OCI-LY3 (cell line): ENCODE measurements around the gene ANGEL1.

ENCODE experiments used
- H2AFZ ChIP-seq: fragments of 200-600, 300-600 bp; shearing (Covaris generic); 2 replicates; pipeline ENCODE4 v1.6.0; 2014; ENCODE audit warnings: antibody characterized with exemption, low read depth, low read length
- H3K27ac ChIP-seq: fragments of 200-600, 300-600 bp; sonication (generic); 2 replicates; pipeline ENCODE4 v1.5.1; 2014; ENCODE audit warnings: mild to moderate bottlenecking, low read length, moderate library complexity, mixed read lengths
- H3K27me3 ChIP-seq: fragments of 200-600, 300-600 bp; sonication (generic); 2 replicates; pipeline ENCODE4 v1.6.1; 2014; ENCODE audit warnings: low read depth, low read length, mixed read lengths
- H3K36me3 ChIP-seq: fragments of 200-600, 300-600 bp; sonication (generic); replicated peaks from 2 replicates; pipeline ENCODE3; 2014; ENCODE audit warnings: low read depth, low read length, mixed read lengths
- H3K4me1 ChIP-seq: fragments of 300-600, 200-600 bp; sonication (generic); 2 replicates; pipeline ENCODE4 v1.6.1; 2014; ENCODE audit warnings: low read length, mixed read lengths
- H3K4me2 ChIP-seq: fragments of 200-600, 300-600 bp; sonication (generic); 2 replicates; pipeline ENCODE4 v1.6.1; 2014; ENCODE audit warnings: low read length, mixed read lengths
- H3K4me3 ChIP-seq: fragments of 300-600, 200-600 bp; sonication (generic); 2 replicates; pipeline ENCODE4 v1.5.1; 2014; ENCODE audit warnings: antibody characterized with exemption, mild to moderate bottlenecking, low read length, moderate library complexity
- H3K79me2 ChIP-seq: fragments of 300-600, 200-600 bp; shearing (Covaris generic); 2 replicates; pipeline ENCODE4 v1.6.1; 2014; ENCODE audit warnings: mild to moderate bottlenecking, low read length, mixed read lengths
- H3K9ac ChIP-seq: fragments of 300-600, 200-600 bp; shearing (Covaris generic); 2 replicates; pipeline ENCODE4 v1.6.0; 2014; ENCODE audit warnings: mild to moderate bottlenecking, low read length, moderate library complexity
- H3K9me3 ChIP-seq: fragments of 200-600, 300-600 bp; shearing (Covaris generic); 2 replicates; pipeline ENCODE4 v1.6.1; 2014; ENCODE audit warnings: low read length, mixed read lengths; ENCODE audit not compliant: insufficient read depth
- H4K20me1 ChIP-seq: fragments of 200-600, 300-600 bp; sonication (generic); 2 replicates; pipeline ENCODE4 v1.6.1; 2016; ENCODE audit warnings: low read length, mixed read lengths; ENCODE audit not compliant: insufficient read depth
- CTCF ChIP-seq: fragments of 200-600, 300-600 bp; sonication (generic); IDR thresholded peaks from 2 replicates; pipeline ENCODE4 v1.5.1; 2014; ENCODE audit warnings: antibody characterized with exemption, low read length, low read depth
- EZH2phosphoT487 ChIP-seq: fragments of 200-600 bp; shearing (Covaris generic); IDR thresholded peaks from 2 replicates; pipeline ENCODE4 v1.6.1; 2018; ENCODE audit warnings: antibody characterized with exemption, mixed run types, low read depth

ANGEL1 gene

GRCh38 chr14:76828339-76829012, 15.8 kb upstream of the ANGEL1 start:
- H3K4me3 ChIP-seq, result no peak overlapping the region
- H3K79me2 ChIP-seq, result no peaks in the 10 kb centered on the region
- TF ChIP-seq EZH2phosphoT487, result no peak
- no peak for TF ChIP-seq CTCF
- H3K9me3 ChIP-seq, result no peaks in the 10 kb centered on the region
- H3K27ac ChIP-seq, result no peak overlapping the region
- H3K27me3 ChIP-seq, result peaks cover 12% of the 10 kb centered on the region; the same call in 1 of the 2 replicates
- no peak overlapping the region for H3K9ac ChIP-seq
- no peaks in the 10 kb centered on the region for H3K4me1 ChIP-seq
- no peak overlapping the region for H2AFZ ChIP-seq
- H4K20me1 ChIP-seq, result no peaks in the 10 kb centered on the region
- H3K36me3 ChIP-seq, result no peaks in the 10 kb centered on the region
- no peak overlapping the region for H3K4me2 ChIP-seq

GRCh38 chr14:76827696-76828296, 15.1 kb upstream of the ANGEL1 start:
- Histone ChIP-seq H3K36me3 (no peaks in the 10 kb centered on the region), H3K4me3 (no peak overlapping the region), H3K9me3 (no peaks in the 10 kb centered on the region), H3K4me2 (no peak overlapping the region), H3K9ac (no peak overlapping the region), H3K27ac (no peak overlapping the region), H4K20me1 (no peaks in the 10 kb centered on the region), H3K4me1 (no peaks in the 10 kb centered on the region), H3K27me3 (peaks cover 12% of the 10 kb centered on the region; the same call in 1 of the 2 replicates), H3K79me2 (no peaks in the 10 kb centered on the region), H2AFZ (no peak overlapping the region)
- TF ChIP-seq EZH2phosphoT487 (no peak), CTCF (no peak)

GRCh38 chr14:76826122-76826521, 13.4 kb upstream of the ANGEL1 start, which contains the start of gene LRRC74A:
LRRC74A (plus strand) TSS chr14:76826408; CDS start chr14:76826698, 290 bp downstream.
- H3K4me1 ChIP-seq, result no peaks in the 10 kb centered on the region
- peaks cover 12% of the 10 kb centered on the region; the same call in 1 of the 2 replicates for H3K27me3 ChIP-seq
- no peak within 1 kb of the TSS for H3K4me2 ChIP-seq
- H3K27ac ChIP-seq, result no peak within 1 kb of the TSS
- no peak within 1 kb of the TSS for H3K4me3 ChIP-seq
- TF ChIP-seq EZH2phosphoT487 (no peak), CTCF (no peak)
- H3K9me3 ChIP-seq, result no peaks in the 10 kb centered on the region
- no peak within 1 kb of the TSS for H2AFZ ChIP-seq
- H3K9ac ChIP-seq, result no peak within 1 kb of the TSS
- no peaks in the 10 kb centered on the region for H4K20me1 ChIP-seq
- no peaks in the 10 kb centered on the region for H3K79me2 ChIP-seq
- H3K36me3 ChIP-seq, result no peaks in the 10 kb centered on the region

GRCh38 chr14:76820700-76821099, 8.0 kb upstream of the ANGEL1 start:
- Histone ChIP-seq H3K9me3 (no peaks in the 10 kb centered on the region), H3K4me1 (no peaks in the 10 kb centered on the region), H2AFZ (no peak overlapping the region), H4K20me1 (no peaks in the 10 kb centered on the region), H3K79me2 (no peaks in the 10 kb centered on the region), H3K36me3 (no peaks in the 10 kb centered on the region), H3K4me3 (no peak overlapping the region), H3K27ac (no peak overlapping the region), H3K4me2 (no peak overlapping the region), H3K27me3 (peaks cover 35% of the 10 kb centered on the region), H3K9ac (no peak overlapping the region)
- no peak for TF ChIP-seq CTCF
- TF ChIP-seq EZH2phosphoT487, result no peak
